ENCODE measurements around the gene HMX2.
A peak's percentile ranks its signal among the peaks of the same experiment; 100 is the strongest.

HMX2 gene, protein sequence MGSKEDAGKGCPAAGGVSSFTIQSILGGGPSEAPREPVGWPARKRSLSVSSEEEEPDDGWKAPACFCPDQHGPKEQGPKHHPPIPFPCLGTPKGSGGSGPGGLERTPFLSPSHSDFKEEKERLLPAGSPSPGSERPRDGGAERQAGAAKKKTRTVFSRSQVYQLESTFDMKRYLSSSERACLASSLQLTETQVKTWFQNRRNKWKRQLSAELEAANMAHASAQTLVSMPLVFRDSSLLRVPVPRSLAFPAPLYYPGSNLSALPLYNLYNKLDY

DNA sequence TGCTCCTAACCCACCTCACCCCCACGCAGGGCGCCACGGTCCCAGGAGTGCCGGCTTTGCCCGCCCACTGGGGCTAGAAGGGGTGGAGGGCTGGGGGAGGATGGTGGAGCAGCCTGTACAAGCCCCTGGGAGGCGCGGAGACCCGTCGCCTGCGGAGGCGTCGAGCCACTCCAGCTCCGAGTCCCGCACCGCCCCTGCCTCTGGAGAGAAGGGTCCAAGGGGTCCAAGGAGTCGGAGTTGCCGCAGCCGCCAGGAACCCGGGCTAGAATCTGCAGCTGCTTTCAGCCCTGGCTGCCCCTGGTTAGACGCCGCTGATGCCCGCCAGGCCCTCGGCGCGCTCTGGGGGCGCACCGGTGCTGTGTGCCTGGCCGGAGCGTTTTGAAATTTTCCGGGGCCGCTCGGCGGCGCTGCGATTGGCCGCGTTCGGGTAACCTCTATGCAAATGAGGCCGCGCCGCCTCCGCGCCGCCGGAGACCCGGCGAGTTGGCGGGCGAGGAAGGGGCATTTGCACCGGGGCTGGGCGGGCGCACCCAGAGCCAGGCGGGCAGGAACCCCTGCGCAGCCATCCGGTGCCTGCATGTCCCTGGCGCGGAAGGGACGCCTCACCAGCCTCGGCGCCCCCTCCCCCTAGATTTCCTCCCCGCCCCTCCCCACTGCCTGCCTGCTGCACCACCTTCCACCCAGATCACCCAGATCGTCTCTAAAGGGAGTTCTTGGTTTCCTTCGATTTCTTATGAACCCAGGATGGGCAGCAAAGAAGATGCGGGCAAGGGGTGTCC is at the start of gene HMX2:
Gene HMX2 (plus strand): TSS at position 502 of the 779 bp plus-strand sequence. CDS start 243 bp downstream, at position 745.
- no peak for FAIRE-seq

GRCh38 chr10:123100030-123100762 is 47.7 kb upstream of the HMX2 start:
- FAIRE-seq: no peak

- no peak for FAIRE-seq
Observed at GRCh38 chr10:123101872-123102271, 46.1 kb upstream of the HMX2 start.

- FAIRE-seq: no peak
Observed at GRCh38 chr10:123102673-123103072, 45.3 kb upstream of the HMX2 start.

GRCh38 chr10:123103944-123104343 is 44.0 kb upstream of the HMX2 start:
- FAIRE-seq: no peak

DNA sequence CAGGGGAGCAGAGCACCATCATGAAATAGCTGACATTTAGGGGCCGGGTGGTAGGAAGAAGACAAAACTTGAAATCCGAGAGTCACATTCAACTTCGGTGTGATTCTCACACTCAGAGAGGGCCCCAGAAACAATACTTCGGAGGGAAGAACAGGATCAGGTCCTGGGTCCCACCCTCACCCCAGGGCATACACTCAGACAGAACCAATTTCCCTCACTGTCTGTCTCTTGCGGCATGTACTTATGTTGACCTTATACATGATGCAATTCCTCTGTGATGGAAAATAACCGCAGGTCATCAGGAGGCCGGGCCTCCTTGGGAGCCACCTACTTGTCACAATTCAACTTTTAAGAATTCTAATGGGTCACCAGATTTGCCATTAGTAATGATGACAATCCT is 38.5 kb upstream of the HMX2 start:
- FAIRE-seq: no peak

- no peak for FAIRE-seq
Observed at GRCh38 chr10:123117644-123118417, 30.1 kb upstream of the HMX2 start.

- FAIRE-seq: no peak
Observed at GRCh38 chr10:123119081-123119480, 28.9 kb upstream of the HMX2 start.

GRCh38 chr10:123126246-123126645 is 21.7 kb upstream of the HMX2 start:
- FAIRE-seq: no peak

- FAIRE-seq: no peak
Observed at GRCh38 chr10:123129618-123130271, 18.2 kb upstream of the HMX2 start.

DNA sequence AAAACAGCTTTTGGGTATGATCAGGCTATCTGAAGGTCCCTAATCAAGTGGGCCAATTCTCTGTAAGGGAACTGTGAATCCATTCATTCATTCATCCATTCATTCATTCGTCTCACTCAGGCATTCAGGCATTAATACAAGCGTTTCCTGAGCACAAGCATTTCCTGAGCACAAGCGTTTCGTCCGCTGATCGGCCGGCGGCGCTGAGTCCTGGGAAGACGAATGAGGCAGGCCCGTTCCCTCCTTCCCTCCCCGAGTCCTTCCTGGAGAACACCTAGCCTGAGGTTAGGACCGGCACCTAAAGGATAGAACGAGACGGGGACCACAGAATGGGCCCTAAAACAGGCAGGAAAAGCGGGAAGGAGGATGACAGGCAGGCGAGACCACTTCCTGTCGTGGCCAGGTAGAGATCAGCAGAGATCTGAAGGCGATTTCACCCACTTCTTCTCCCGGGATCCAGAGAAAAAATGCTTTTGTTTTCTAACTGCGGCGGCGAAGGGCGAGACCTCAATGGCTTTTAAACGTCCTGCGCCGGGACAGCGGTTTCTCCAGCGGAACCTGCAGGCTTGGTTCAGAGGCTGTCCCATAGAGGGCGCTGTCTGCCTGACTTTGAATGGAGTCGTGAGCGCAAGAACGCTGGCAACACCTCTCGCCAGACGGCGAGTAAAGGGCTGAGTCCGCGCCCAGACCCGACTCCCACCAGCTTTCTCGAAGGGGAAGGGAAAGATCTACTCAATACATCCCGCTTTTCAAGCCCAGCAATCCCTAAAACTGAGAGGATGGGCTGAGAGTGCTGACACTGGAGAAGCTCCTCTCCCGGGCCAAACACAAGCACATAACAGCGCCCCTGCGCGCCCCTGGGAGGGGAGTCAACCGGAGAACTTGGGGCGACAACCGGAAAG is 15.1 kb upstream of the HMX2 start:
- peak; percentile 80 for FAIRE-seq

GRCh38 chr10:123133541-123134342 is 14.2 kb upstream of the HMX2 start:
- no peak for FAIRE-seq

DNA sequence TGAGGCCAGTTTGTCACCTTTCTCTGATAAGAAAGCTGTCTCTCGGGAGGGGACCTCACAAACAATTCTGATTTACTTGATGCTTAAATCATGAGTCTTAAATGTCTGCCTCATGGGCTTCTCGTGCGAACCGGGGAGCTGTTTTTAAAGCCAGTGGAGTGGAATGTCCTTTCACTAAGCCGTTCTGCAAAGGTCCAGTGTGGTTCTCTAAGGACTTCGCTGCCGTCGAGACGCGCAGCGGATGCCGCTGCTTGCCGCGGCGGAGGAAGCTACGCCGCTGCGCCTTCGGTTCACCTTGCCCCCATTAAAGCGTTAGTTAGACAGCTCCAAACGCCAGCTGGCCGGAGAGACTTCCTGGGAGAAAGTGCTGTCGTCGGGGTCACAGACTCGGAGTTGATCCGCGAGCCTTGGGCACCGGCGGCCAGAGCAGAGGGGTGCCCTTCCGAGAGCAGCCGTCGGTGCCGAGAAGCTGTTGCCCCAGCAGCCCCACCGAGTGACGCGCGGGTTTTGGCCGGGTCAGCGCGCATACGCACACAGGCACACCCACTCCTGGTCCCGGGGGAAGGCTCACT is 13.5 kb upstream of the HMX2 start:
- no peak for FAIRE-seq

GRCh38 chr10:123134915-123135414 is 13.0 kb upstream of the HMX2 start:
- FAIRE-seq: no peak

DNA sequence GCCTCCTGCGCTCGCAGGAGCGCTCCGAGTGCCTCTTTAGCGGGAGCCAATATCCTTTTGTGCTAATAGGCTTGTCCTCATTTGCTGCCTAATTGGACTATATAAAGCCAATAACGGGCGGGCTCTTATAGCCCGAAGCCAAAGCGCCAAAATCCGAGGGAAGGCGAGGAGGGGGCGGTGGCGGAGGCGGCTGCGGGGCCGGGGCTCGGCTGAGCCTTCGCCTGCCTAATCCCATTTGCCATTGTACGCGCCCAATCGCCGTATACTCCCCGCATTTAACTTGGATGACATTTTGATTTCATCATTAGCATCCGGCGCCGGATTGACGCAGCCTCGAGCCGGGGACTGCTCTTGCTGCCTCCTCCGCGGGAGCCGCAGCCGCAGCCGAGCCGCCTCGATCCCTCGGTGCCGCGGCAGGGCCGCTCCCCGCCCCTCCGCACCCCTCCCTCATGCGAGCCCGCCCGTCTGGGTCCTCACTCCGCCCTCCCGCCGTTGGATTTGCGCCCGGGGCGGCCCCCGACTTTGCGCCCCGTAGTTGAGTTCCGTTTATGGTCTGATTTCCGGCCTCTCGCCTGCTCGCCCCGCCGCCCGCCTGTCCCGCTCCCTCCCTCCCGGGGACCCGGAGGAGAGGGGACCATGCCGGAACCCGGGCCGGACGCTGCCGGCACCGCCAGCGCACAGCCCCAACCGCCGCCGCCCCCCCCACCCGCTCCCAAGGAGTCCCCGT is 12.4 kb upstream of the HMX2 start, which contains the start of gene HMX3:
Gene HMX3 (plus strand): TSS at position 556 of the 727 bp plus-strand sequence. CDS start 81 bp downstream, at position 637.
- no peak for FAIRE-seq

DNA sequence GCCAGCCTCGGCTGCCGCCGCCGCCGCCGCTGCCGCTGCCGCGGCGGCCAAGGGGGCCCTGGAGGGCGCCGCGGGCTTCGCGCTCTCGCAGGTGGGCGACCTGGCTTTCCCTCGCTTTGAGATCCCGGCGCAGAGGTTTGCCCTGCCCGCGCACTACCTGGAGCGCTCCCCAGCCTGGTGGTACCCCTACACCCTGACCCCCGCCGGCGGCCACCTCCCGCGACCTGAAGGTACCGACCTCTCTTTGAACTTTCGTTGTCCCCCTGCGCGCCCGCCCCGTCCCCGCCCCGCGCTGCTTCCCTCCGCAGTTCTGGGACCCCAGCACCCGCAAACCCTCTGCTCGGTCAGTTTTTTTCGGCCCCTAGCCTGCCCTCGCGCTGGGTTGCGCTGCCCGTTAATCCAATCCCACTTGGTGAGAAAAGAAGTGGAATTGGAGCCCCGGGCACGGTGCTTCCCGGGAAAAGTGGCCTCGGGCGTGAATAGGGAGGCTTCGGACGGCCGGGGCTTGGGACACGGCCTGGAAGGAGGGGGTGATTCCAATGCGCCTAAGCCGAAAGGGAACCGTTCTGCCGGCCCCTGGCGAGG is 11.6 kb upstream of the HMX2 start:
- FAIRE-seq: no peak

DNA sequence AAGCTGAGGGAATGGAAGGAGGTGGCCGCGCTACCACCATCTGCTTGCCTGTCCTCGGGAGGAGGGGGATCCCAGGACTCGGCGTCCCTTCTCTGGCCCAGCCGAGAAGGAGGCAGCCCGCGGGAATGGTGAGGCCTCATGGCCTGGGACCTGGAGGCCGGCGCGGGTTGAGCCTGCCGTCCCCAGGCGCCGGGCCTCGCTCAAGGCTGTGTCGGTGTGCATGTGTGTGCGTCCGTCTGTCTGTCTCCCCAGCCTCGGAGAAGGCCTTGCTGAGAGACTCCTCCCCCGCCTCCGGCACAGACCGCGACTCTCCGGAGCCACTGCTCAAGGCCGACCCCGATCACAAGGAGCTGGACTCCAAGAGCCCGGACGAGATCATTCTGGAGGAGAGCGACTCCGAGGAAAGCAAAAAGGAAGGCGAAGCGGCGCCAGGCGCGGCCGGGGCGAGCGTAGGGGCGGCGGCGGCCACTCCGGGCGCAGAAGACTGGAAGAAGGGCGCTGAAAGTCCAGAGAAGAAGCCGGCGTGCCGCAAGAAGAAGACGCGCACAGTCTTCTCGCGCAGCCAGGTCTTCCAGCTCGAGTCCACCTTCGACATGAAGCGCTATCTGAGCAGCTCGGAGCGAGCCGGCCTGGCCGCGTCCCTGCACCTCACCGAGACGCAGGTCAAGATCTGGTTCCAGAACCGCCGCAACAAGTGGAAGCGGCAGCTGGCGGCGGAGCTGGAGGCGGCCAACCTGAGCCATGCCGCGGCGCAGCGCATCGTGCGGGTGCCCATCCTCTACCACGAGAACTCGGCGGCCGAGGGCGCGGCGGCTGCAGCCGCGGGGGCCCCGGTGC is 10.9 kb upstream of the HMX2 start:
- FAIRE-seq: no peak

- no peak for FAIRE-seq
Observed at GRCh38 chr10:123139165-123139520, 8.8 kb upstream of the HMX2 start.

Measured in G401.6 (cell line).